ENCODE data around the gene GALK1. TPM values are rescaled to one million over a fixed set of nuclear protein-coding genes. Genes with fewer than 3 reads are reported as not detected.
A peak's percentile ranks its signal among the peaks of the same experiment; 100 is the strongest.

Gene GALK1
- total RNA-seq, 2 donors from 2014 or later, result 27.4 to 27.5 TPM

GRCh38 chr17:75749545-75750389 lies 15.2 kb downstream of the GALK1 start:
- Histone ChIP-seq H3K4me3 (no peak overlapping the region), H3K4me1 (peaks cover 21% of the 10 kb centered on the region), H3K36me3 (replicated peaks in 1 of 2; ENCODE audit: insufficient read depth in 1 of 2, low read depth in 2 of 2) (no peaks in the 10 kb centered on the region), H3K27me3 (no peaks in the 10 kb centered on the region), H3K9me3 (no peaks in the 10 kb centered on the region), H3K27ac (no peak overlapping the region)
- no peak for TF ChIP-seq POLR2A (IDR thresholded peaks at IDR 0.05)
- TF ChIP-seq CTCF (IDR thresholded peaks at IDR 0.05), result peak; percentile 76 to 93 (median 87)
- DNase-seq (peak; percentile 85 to 92 (median 89)), ATAC-seq (peak; percentile 63)
- intact Hi-C loops (cut with DNase I), result loop anchor here (2.0 kb wide), 1 partner anchor 117 kb away; the partner anchor contains the start of gene SMIM5
- 13 to 25% methylated on average over 8 to 20 of the region's 20 CpGs for WGBS, 2 donors

- Histone ChIP-seq H3K9me3 (no peaks in the 10 kb centered on the region), H3K4me1 (peaks cover 14% of the 10 kb centered on the region), H3K27ac (no peak overlapping the region), H3K36me3 (replicated peaks in 1 of 2; ENCODE audit: insufficient read depth in 1 of 2, low read depth in 2 of 2) (no peaks in the 10 kb centered on the region), H3K27me3 (no peaks in the 10 kb centered on the region), H3K4me3 (no peak overlapping the region)
- DNase-seq (no peak), ATAC-seq (no peak)
- no peak for TF ChIP-seq POLR2A (IDR thresholded peaks at IDR 0.05)
- no peak for TF ChIP-seq CTCF (IDR thresholded peaks at IDR 0.05)
- WGBS, 2 donors, result 45 to 74% methylated on average over 3 to 9 of the region's 9 CpGs
- intact Hi-C loops (cut with DNase I), result loop anchor here (2.0 kb wide), 1 partner anchor 116 kb away; the partner anchor contains the start of gene SMIM5
Observed at GRCh38 chr17:75748706-75749105, 16.3 kb downstream of the GALK1 start.

GRCh38 chr17:75743625-75744206 lies 21.3 kb downstream of the GALK1 start:
- H3K27me3 ChIP-seq, result no peaks in the 10 kb centered on the region
- 43 to 76% methylated on average over 6 to 23 of the region's 25 CpGs for WGBS, 2 donors
- no peaks in the 10 kb centered on the region for H3K9me3 ChIP-seq
- intact Hi-C loops (cut with DNase I), result no loop called here
- no peak overlapping the region for H3K27ac ChIP-seq
- H3K36me3 ChIP-seq (replicated peaks in 1 of 2; ENCODE audit: insufficient read depth in 1 of 2, low read depth in 2 of 2), result no peaks in the 10 kb centered on the region
- H3K4me1 ChIP-seq, result no peaks in the 10 kb centered on the region
- TF ChIP-seq CTCF (IDR thresholded peaks at IDR 0.05), result peak in 1 of 7 experiments; percentile 16
- TF ChIP-seq POLR2A (IDR thresholded peaks at IDR 0.05), result no peak
- no peak overlapping the region for H3K4me3 ChIP-seq
- ATAC-seq, result no peak
- DNase-seq, result peak in 1 of 4 donors; percentile 56

- Histone ChIP-seq H3K4me3 (no peak overlapping the region), H3K27ac (no peak overlapping the region), H3K27me3 (no peaks in the 10 kb centered on the region), H3K9me3 (no peaks in the 10 kb centered on the region), H3K4me1 (no peaks in the 10 kb centered on the region), H3K36me3 (replicated peaks in 1 of 2; ENCODE audit: insufficient read depth in 1 of 2, low read depth in 2 of 2) (no peaks in the 10 kb centered on the region)
- no peak for TF ChIP-seq CTCF (IDR thresholded peaks at IDR 0.05)
- TF ChIP-seq POLR2A (IDR thresholded peaks at IDR 0.05), result no peak
- intact Hi-C loops (cut with DNase I), result no loop called here
- WGBS, 2 donors, result 88 to 92% methylated on average over 14 to 24 of the region's 25 CpGs
- no peak for DNase-seq
- ATAC-seq, result no peak
Observed at GRCh38 chr17:75742337-75742736, 22.7 kb downstream of the GALK1 start.
